Measurements from ENCODE around the gene MAP2K5. TPM values are rescaled to one million over a fixed set of nuclear protein-coding genes. Genes with fewer than 3 reads are reported as not detected.

MAP2K5 gene
- total RNA-seq, 1 experiment from 2014 or later, result 13.6 TPM

DNA sequence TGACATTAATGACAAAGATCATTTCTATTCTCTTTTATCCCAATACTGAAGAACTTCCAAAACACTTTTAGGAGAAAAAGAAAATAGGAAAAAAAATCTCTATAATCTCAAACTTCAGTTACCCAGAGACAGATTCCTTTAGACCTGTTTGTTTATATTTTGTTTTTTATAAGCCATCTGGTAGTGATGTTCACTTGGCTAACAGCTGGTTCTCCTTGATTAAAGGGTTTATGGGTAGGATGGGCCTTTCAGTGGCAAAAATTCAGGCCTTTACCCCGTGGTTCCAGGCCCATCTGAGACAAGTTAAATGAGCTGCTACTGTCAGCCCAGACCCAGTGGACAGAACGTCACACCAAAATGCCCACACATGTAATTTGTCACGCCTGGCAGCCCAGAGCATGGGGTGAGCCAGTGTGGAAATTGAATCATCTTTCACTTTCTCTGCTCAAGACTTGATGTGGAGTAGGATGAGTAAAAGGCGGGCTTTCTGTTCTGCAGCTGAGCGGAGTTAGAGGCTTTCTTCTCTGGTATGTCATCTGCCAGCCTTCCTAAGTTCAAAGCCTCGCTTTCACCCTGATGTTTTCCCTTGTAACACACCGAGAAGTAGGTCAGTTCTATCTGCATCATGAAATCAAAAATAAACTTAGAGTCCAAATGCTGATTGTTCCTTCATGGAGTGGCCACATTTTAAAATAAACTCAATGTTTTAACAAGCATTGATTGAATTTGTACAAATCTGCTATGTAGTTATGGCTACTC, 220.3 kb downstream of the MAP2K5 start:
- DNase-seq (ENCODE audit: low spot score), result no peak
- Mint-ChIP-seq H3K27me3 (ENCODE audit: low read depth) (no peaks in the 10 kb centered on the region), H3K4me1 (peaks cover 21% of the 10 kb centered on the region), H3K9me3 (no peaks in the 10 kb centered on the region), H3K27ac (no peak overlapping the region), H3K4me3 (no peak overlapping the region), H3K36me3 (no peaks in the 10 kb centered on the region)
- TF ChIP-seq ZNF138 (CRISPR knock-in tag; conservative IDR thresholded peaks at IDR 0.05), result no peak
- TF ChIP-seq GTF2I (CRISPR knock-in tag; conservative IDR thresholded peaks at IDR 0.05), result no peak
- TF ChIP-seq, protein P1, sequence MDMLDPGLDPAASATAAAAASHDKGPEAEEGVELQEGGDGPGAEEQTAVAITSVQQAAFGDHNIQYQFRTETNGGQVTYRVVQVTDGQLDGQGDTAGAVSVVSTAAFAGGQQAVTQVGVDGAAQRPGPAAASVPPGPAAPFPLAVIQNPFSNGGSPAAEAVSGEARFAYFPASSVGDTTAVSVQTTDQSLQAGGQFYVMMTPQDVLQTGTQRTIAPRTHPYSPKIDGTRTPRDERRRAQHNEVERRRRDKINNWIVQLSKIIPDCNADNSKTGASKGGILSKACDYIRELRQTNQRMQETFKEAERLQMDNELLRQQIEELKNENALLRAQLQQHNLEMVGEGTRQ (CRISPR knock-in tag; IDR thresholded peaks at IDR 0.05), result no peak
- TF ChIP-seq ZBTB43 (CRISPR knock-in tag; IDR thresholded peaks at IDR 0.05), result no peak
- no peak for TF ChIP-seq ATF1 (CRISPR knock-in tag; IDR thresholded peaks at IDR 0.05)
- TF ChIP-seq MAX (CRISPR knock-in tag; IDR thresholded peaks at IDR 0.05), result no peak
- TF ChIP-seq, protein P2, sequence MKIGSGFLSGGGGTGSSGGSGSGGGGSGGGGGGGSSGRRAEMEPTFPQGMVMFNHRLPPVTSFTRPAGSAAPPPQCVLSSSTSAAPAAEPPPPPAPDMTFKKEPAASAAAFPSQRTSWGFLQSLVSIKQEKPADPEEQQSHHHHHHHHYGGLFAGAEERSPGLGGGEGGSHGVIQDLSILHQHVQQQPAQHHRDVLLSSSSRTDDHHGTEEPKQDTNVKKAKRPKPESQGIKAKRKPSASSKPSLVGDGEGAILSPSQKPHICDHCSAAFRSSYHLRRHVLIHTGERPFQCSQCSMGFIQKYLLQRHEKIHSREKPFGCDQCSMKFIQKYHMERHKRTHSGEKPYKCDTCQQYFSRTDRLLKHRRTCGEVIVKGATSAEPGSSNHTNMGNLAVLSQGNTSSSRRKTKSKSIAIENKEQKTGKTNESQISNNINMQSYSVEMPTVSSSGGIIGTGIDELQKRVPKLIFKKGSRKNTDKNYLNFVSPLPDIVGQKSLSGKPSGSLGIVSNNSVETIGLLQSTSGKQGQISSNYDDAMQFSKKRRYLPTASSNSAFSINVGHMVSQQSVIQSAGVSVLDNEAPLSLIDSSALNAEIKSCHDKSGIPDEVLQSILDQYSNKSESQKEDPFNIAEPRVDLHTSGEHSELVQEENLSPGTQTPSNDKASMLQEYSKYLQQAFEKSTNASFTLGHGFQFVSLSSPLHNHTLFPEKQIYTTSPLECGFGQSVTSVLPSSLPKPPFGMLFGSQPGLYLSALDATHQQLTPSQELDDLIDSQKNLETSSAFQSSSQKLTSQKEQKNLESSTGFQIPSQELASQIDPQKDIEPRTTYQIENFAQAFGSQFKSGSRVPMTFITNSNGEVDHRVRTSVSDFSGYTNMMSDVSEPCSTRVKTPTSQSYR (CRISPR knock-in tag; IDR thresholded peaks at IDR 0.05), result no peak
- TF ChIP-seq PREB (CRISPR knock-in tag; IDR thresholded peaks at IDR 0.05; ENCODE audit: borderline replicate concordance), result no peak
- TF ChIP-seq, protein P3, sequence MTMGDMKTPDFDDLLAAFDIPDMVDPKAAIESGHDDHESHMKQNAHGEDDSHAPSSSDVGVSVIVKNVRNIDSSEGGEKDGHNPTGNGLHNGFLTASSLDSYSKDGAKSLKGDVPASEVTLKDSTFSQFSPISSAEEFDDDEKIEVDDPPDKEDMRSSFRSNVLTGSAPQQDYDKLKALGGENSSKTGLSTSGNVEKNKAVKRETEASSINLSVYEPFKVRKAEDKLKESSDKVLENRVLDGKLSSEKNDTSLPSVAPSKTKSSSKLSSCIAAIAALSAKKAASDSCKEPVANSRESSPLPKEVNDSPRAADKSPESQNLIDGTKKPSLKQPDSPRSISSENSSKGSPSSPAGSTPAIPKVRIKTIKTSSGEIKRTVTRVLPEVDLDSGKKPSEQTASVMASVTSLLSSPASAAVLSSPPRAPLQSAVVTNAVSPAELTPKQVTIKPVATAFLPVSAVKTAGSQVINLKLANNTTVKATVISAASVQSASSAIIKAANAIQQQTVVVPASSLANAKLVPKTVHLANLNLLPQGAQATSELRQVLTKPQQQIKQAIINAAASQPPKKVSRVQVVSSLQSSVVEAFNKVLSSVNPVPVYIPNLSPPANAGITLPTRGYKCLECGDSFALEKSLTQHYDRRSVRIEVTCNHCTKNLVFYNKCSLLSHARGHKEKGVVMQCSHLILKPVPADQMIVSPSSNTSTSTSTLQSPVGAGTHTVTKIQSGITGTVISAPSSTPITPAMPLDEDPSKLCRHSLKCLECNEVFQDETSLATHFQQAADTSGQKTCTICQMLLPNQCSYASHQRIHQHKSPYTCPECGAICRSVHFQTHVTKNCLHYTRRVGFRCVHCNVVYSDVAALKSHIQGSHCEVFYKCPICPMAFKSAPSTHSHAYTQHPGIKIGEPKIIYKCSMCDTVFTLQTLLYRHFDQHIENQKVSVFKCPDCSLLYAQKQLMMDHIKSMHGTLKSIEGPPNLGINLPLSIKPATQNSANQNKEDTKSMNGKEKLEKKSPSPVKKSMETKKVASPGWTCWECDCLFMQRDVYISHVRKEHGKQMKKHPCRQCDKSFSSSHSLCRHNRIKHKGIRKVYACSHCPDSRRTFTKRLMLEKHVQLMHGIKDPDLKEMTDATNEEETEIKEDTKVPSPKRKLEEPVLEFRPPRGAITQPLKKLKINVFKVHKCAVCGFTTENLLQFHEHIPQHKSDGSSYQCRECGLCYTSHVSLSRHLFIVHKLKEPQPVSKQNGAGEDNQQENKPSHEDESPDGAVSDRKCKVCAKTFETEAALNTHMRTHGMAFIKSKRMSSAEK (CRISPR knock-in tag; IDR thresholded peaks at IDR 0.05; ENCODE audit: borderline replicate concordance), result no peak
- no peak for TF ChIP-seq ZNF121 (CRISPR knock-in tag; IDR thresholded peaks at IDR 0.05)
- no peak for TF ChIP-seq ZNF263 (CRISPR knock-in tag; IDR thresholded peaks at IDR 0.05; ENCODE audit: low read depth)
- TF ChIP-seq, protein P4, sequence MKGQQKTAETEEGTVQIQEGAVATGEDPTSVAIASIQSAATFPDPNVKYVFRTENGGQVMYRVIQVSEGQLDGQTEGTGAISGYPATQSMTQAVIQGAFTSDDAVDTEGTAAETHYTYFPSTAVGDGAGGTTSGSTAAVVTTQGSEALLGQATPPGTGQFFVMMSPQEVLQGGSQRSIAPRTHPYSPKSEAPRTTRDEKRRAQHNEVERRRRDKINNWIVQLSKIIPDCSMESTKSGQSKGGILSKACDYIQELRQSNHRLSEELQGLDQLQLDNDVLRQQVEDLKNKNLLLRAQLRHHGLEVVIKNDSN (CRISPR knock-in tag; IDR thresholded peaks at IDR 0.05), result no peak
- TF ChIP-seq E2F1 (CRISPR knock-in tag; IDR thresholded peaks at IDR 0.05), result no peak
- no peak for TF ChIP-seq ZNF396 (CRISPR knock-in tag; IDR thresholded peaks at IDR 0.05; ENCODE audit: borderline replicate concordance)
- no peak for TF ChIP-seq ZNF416 (CRISPR knock-in tag; IDR thresholded peaks at IDR 0.05)
- TF ChIP-seq CREM (CRISPR knock-in tag; IDR thresholded peaks at IDR 0.05), result no peak
- no peak for TF ChIP-seq ZNF423 (CRISPR knock-in tag; IDR thresholded peaks at IDR 0.05)
- TF ChIP-seq PRRX2 (CRISPR knock-in tag; IDR thresholded peaks at IDR 0.05), result no peak
- no peak for TF ChIP-seq SOX15 (CRISPR knock-in tag; IDR thresholded peaks at IDR 0.05)
- no peak for TF ChIP-seq GABPB1 (CRISPR knock-in tag; IDR thresholded peaks at IDR 0.05)
- no peak for ATAC-seq
- ChIA-PET POLR2A (no interaction called here), CTCF (no interaction called here)

Measured in WTC11 (cell line).